HCT116 (cell line): ENCODE measurements around the gene SERPINC1. TPM values are rescaled to one million over a fixed set of nuclear protein-coding genes. Genes with fewer than 3 reads are reported as not detected.
"Not testable (repeated sequence)": the region's sequence is repeated elsewhere in the genome, so short reads cannot be mapped to it uniquely, and the experiment has no call there.

Source experiments
- ATAC-seq: fragments of 200-7000 bp; cut with Tn5 transposase; 2 replicates; pipeline ENCODE4 v1.9.1; 2020; ENCODE audit warnings: mild to moderate bottlenecking, moderate library complexity
- BruUV-seq: library from RNA; stranded (reverse); fragments of 400-500 nt; replicated peaks from 2 replicates; lab custom pipeline; 2021; lab: Mats Ljungman, UMichigan
- CTCF ChIA-PET: fragments of 300-600 bp; sonication (Branson Sonifier 250); formaldehyde crosslinking; loops from one replicate; lab custom pipeline; 2021; ENCODE audit warnings: antibody characterized with exemption; lab: Charles Lee
- POLR2A ChIA-PET: fragments of 300-600, 350-600 bp; sonication (Branson Sonifier 250); formaldehyde crosslinking; loops from one replicate; lab custom pipeline; 2021; ENCODE audit warnings: antibody characterized with exemption; lab: Charles Lee
- RAD21 ChIA-PET, 2 experiments: fragments of 300-600 bp; sonication (Branson Sonifier 250); formaldehyde crosslinking; loops; one replicate each; lab custom pipeline; 2023; ENCODE audit warnings: low total read pairs in 2 of 2; ENCODE audit not compliant: uncharacterized antibody in 2 of 2, unreplicated experiment in 2 of 2, low non-redundant PET in 1 of 2; lab: Charles Lee
- DNase-seq: peaks from one replicate; pipeline ENCODE4 v3.0.0-alpha.2; 2010; ENCODE audit warnings: low read depth, low spot score
- H2AFZ ChIP-seq: fragments of 200-600 bp; shearing (Covaris generic), sonication (generic); 2 replicates; pipeline ENCODE4 v1.6.1; 2017; ENCODE audit warnings: low read depth, mixed run types, mixed read lengths, antibody characterized with exemption, low read length; ENCODE audit not compliant: poor library complexity, severe bottlenecking
- H3K27ac ChIP-seq: 2 replicates; pipeline ENCODE4 v1.5.1; 2012; ENCODE audit warnings: low read depth, low read length
- H3K27me3 ChIP-seq: fragments of 200-600 bp; sonication (generic); 2 replicates; pipeline ENCODE4 v1.6.1; 2016; ENCODE audit warnings: mixed run types, low read length, mixed read lengths; ENCODE audit not compliant: insufficient read depth
- H3K36me3 ChIP-seq, 2 experiments: fragments of 200-500 bp in 1 of 2; fragments of 200-600 bp in 1 of 2; sonication (Bioruptor generic) in 1 of 2; sonication (generic) in 1 of 2; 2 replicates each; pipeline versions ENCODE4 v1.5.1 to v1.6.1; 2014 to 2016; ENCODE audit warnings: low read length in 2 of 2, inconsistent platforms in 1 of 2, mixed read lengths in 1 of 2, mixed run types in 1 of 2; ENCODE audit not compliant: insufficient read depth in 2 of 2, control insufficient read depth in 1 of 2
- H3K4me1 ChIP-seq, 2 experiments: fragments of 200-600 bp in 1 of 2; sonication (generic) in 1 of 2; 2 replicates each; pipeline versions ENCODE4 v1.5.1 to v1.6.1; 2012 to 2017; ENCODE audit warnings: low read length in 2 of 2, inconsistent platforms in 1 of 2, mild to moderate bottlenecking in 1 of 2, mixed read lengths in 1 of 2, mixed run types in 1 of 2, moderate library complexity in 1 of 2; ENCODE audit not compliant: insufficient read depth in 2 of 2, control insufficient read depth in 1 of 2
- H3K4me2 ChIP-seq: fragments of 200-600 bp; sonication (generic); 2 replicates; pipeline ENCODE4 v1.6.1; 2017; ENCODE audit warnings: mixed run types, low read length, mixed read lengths
- H3K4me3 ChIP-seq, 2 experiments: fragments of 200-600 bp in 1 of 2; sonication (generic) in 1 of 2; replicated peaks in 1 of 2; 2 replicates each; pipeline ENCODE4 v1.5.1; 2011 to 2016; ENCODE audit warnings: low read length in 2 of 2, control low read depth in 1 of 2, low read depth in 1 of 2, mild to moderate bottlenecking in 1 of 2, mixed read lengths in 1 of 2, mixed run types in 1 of 2
- H3K79me2 ChIP-seq: fragments of 200-600 bp; sonication (generic); 2 replicates; pipeline ENCODE4 v1.6.1; 2017; ENCODE audit warnings: mild to moderate bottlenecking, mixed run types, low read length, moderate library complexity, mixed read lengths; ENCODE audit not compliant: insufficient read depth
- H3K9ac ChIP-seq: fragments of 200-600 bp; sonication (generic); 2 replicates; pipeline ENCODE4 v1.6.1; 2016; ENCODE audit warnings: low read length, mixed read lengths
- H3K9me2 ChIP-seq: fragments of 200-600 bp; sonication (generic), shearing (Covaris generic); 2 replicates; pipeline ENCODE4 v1.6.1; 2017; ENCODE audit warnings: mixed run types, mild to moderate bottlenecking, moderate library complexity; ENCODE audit not compliant: insufficient read depth
- H3K9me3 ChIP-seq, 2 experiments: fragments of 200-500 bp in 1 of 2; fragments of 200-600 bp in 1 of 2; sonication (Bioruptor generic) in 1 of 2; sonication (generic) in 1 of 2; 2 replicates each; pipeline ENCODE4 v1.6.1; 2014 to 2017; ENCODE audit warnings: low read length in 2 of 2, mixed read lengths in 2 of 2, inconsistent platforms in 1 of 2, low read depth in 1 of 2, mild to moderate bottlenecking in 1 of 2, mixed run types in 1 of 2, moderate library complexity in 1 of 2; ENCODE audit not compliant: control insufficient read depth in 1 of 2, insufficient read depth in 1 of 2
- H4K20me1 ChIP-seq: fragments of 200-600 bp; sonication (generic), shearing (Covaris generic); 2 replicates; pipeline ENCODE4 v1.6.1; 2017; ENCODE audit warnings: mixed run types, mild to moderate bottlenecking, moderate library complexity; ENCODE audit not compliant: insufficient read depth
- CBX3 ChIP-seq: IDR thresholded peaks from 2 replicates; pipeline ENCODE4 v1.6.1; 2012; ENCODE audit warnings: low read depth
- EGR1 ChIP-seq: IDR thresholded peaks from 2 replicates; pipeline ENCODE4 v1.6.1; 2012; ENCODE audit warnings: low read depth
- JUND ChIP-seq: IDR thresholded peaks from 2 replicates; pipeline ENCODE4 v1.6.1; 2012
- POLR2A ChIP-seq: IDR thresholded peaks from 2 replicates; pipeline ENCODE4 v1.7.0; 2011; ENCODE audit warnings: borderline replicate concordance; ENCODE audit not compliant: insufficient read depth, insufficient read length; ENCODE audit errors: extremely low read depth
- SIN3A ChIP-seq: IDR thresholded peaks from 2 replicates; pipeline ENCODE4 v1.6.1; 2012; ENCODE audit warnings: low read depth
- SP1 ChIP-seq: IDR thresholded peaks from 2 replicates; pipeline ENCODE4 v1.6.1; 2012; ENCODE audit warnings: low read depth
- intact Hi-C: fragments of 100-400 bp; cut with micrococcal nuclease; formaldehyde crosslinking; loops from 2 replicates; pipeline ENCODE4 v1.10.0; 2022
- total RNA-seq: library from RNA; stranded (reverse); gene quantifications from one replicate; pipeline ENCODE4 v1.2.1, GENCODE V29; 2021; ENCODE audit not compliant: unreplicated experiment
- TF ChIP-seq, protein P1 (sequence below): IDR thresholded peaks from 2 replicates; pipeline ENCODE4 v1.6.1; 2012
- TF ChIP-seq, protein P2 (sequence below): IDR thresholded peaks from 2 replicates; pipeline ENCODE4 v1.6.1; 2011; ENCODE audit warnings: mild to moderate bottlenecking, low read length, moderate library complexity; ENCODE audit not compliant: insufficient replicate concordance; ENCODE audit errors: extremely low read depth

The SERPINC1 gene
- total RNA-seq, 1 experiment from 2014 or later = 0.61 TPM

- peaks cover 33 to 42% of the 10 kb centered on the region in 2 experiments for H3K36me3 ChIP-seq
- H3K9ac ChIP-seq, H3K4me3 ChIP-seq, H3K9me2 ChIP-seq, H3K27me3 ChIP-seq, H3K4me2 ChIP-seq, H2AFZ ChIP-seq, DNase-seq, H3K9me3 ChIP-seq, BruUV-seq, RAD21 ChIA-PET: not testable (repeated sequence)
- peak overlapping the region; percentile 91 for H3K27ac ChIP-seq
- ChIA-PET CTCF (interaction anchor here (1.0 kb wide), 1 partner anchor 356 kb away, joined by 3 read pairs; no protein-coding TSS in a partner anchor), POLR2A (interaction anchor here (0.7 to 2.1 kb wide), 4 partner anchors 14 to 432 kb away, joined by 3 to 7 read pairs (median 4); no protein-coding TSS in a partner anchor)
- peaks cover 33% of the 10 kb centered on the region for H3K79me2 ChIP-seq
- peak; percentile 55 for TF ChIP-seq POLR2A
- TF ChIP-seq, protein P1, sequence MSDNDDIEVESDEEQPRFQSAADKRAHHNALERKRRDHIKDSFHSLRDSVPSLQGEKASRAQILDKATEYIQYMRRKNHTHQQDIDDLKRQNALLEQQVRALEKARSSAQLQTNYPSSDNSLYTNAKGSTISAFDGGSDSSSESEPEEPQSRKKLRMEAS = peak; percentile 16; the same call in 1 of the 2 replicates
- peak; percentile 36; the same call in 1 of the 2 replicates for TF ChIP-seq CBX3
- TF ChIP-seq SIN3A = peak; percentile 40; the same call in 1 of the 2 replicates
- peak; percentile 32; the same call in 1 of the 2 replicates for TF ChIP-seq SP1
- peak; percentile 25; the same call in 1 of the 2 replicates for TF ChIP-seq JUND
- 0 out of 2 replicates have a peak, but pooled peaks have one; percentile 14 for TF ChIP-seq EGR1
- TF ChIP-seq, protein P2, sequence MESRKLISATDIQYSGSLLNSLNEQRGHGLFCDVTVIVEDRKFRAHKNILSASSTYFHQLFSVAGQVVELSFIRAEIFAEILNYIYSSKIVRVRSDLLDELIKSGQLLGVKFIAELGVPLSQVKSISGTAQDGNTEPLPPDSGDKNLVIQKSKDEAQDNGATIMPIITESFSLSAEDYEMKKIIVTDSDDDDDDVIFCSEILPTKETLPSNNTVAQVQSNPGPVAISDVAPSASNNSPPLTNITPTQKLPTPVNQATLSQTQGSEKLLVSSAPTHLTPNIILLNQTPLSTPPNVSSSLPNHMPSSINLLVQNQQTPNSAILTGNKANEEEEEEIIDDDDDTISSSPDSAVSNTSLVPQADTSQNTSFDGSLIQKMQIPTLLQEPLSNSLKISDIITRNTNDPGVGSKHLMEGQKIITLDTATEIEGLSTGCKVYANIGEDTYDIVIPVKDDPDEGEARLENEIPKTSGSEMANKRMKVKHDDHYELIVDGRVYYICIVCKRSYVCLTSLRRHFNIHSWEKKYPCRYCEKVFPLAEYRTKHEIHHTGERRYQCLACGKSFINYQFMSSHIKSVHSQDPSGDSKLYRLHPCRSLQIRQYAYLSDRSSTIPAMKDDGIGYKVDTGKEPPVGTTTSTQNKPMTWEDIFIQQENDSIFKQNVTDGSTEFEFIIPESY = peak; percentile 15
- peaks cover 39% of the 10 kb centered on the region; the same call in 1 of the 2 replicates for H4K20me1 ChIP-seq
- H3K4me1 ChIP-seq = peaks cover 5 to 33% of the 10 kb centered on the region in 2 experiments; a peak in 3 of 4 replicates
- ATAC-seq = peak; percentile 53
- intact Hi-C loops = loop anchor here (2.0 to 10.0 kb wide), 2 partner anchors 353 to 431 kb away; no protein-coding TSS in a partner anchor
These were observed 54.9 kb downstream of the SERPINC1 start for GRCh38 chr1:173862146-173862768.
